Nephron (organoid): Measurements from ENCODE around the gene MPO.
A peak's percentile ranks its signal among the peaks of the same experiment; 100 is the strongest.

Experiments
- H3K27ac Mint-ChIP-seq, 3 experiments: 2 replicates each; pipeline ENCODE4 v1.8.0; 2020; ENCODE audit warnings: mixed read lengths in 3 of 3, mild to moderate bottlenecking in 2 of 3, moderate library complexity in 1 of 3
- H3K27me3 Mint-ChIP-seq: 2 replicates; pipeline ENCODE4 v1.8.0; 2021; ENCODE audit warnings: low read depth, mild to moderate bottlenecking, moderate library complexity, mixed read lengths
- H3K36me3 Mint-ChIP-seq: 2 replicates; pipeline ENCODE4 v1.8.0; 2020; ENCODE audit warnings: low read depth, mixed read lengths
- H3K4me1 Mint-ChIP-seq: 2 replicates; pipeline ENCODE4 v1.8.0; 2020; ENCODE audit warnings: mixed read lengths
- H3K4me3 Mint-ChIP-seq, 3 experiments: 2 replicates each; pipeline ENCODE4 v1.8.0; 2020; ENCODE audit warnings: mild to moderate bottlenecking in 3 of 3, mixed read lengths in 3 of 3, moderate library complexity in 2 of 3
- H3K9me3 Mint-ChIP-seq: 2 replicates; pipeline ENCODE4 v1.8.0; 2020; ENCODE audit warnings: mixed read lengths
- CTCF ChIP-seq, 3 experiments: fragments of 200-600 bp; sonication (generic); IDR thresholded peaks; one replicate each; pipeline ENCODE4 v1.5.0; 2021; ENCODE audit warnings: antibody characterized with exemption in 3 of 3; ENCODE audit not compliant: unreplicated experiment in 3 of 3

The MPO gene

GRCh38 chr17:58327363-58328194, 46.8 kb upstream of the MPO start:
- Mint-ChIP-seq H3K27me3 (peaks cover 4% of the 10 kb centered on the region), H3K27ac (peak overlapping the region in 2 of 3 experiments; percentile 26 to 36), H3K36me3 (no peaks in the 10 kb centered on the region), H3K4me3 (peak overlapping the region; percentile 45 to 72 (median 67)), H3K4me1 (peaks cover 23% of the 10 kb centered on the region), H3K9me3 (no peaks in the 10 kb centered on the region)
- no peak for TF ChIP-seq CTCF (IDR thresholded peaks at IDR 0.05; ENCODE audit: unreplicated experiment in 3 of 3)

- TF ChIP-seq CTCF (IDR thresholded peaks at IDR 0.05; ENCODE audit: unreplicated experiment in 3 of 3) = no peak
- Mint-ChIP-seq H3K27me3 (peaks cover 12% of the 10 kb centered on the region), H3K9me3 (no peaks in the 10 kb centered on the region), H3K4me1 (peaks cover 23% of the 10 kb centered on the region), H3K36me3 (peaks cover 1% of the 10 kb centered on the region), H3K27ac (no peak overlapping the region), H3K4me3 (peak overlapping the region; percentile 38 to 82 (median 39))
Measured at GRCh38 chr17:58326609-58327362, 46.1 kb upstream of the MPO start.

- H3K4me1 Mint-ChIP-seq = peaks cover 23% of the 10 kb centered on the region
- no peak for TF ChIP-seq CTCF (IDR thresholded peaks at IDR 0.05; ENCODE audit: unreplicated experiment in 3 of 3)
- peak overlapping the region; percentile 71 to 85 (median 82) for H3K4me3 Mint-ChIP-seq
- peaks cover 5% of the 10 kb centered on the region for H3K36me3 Mint-ChIP-seq
- H3K27ac Mint-ChIP-seq = peak overlapping the region; percentile 30 to 41 (median 34)
- peaks cover 12% of the 10 kb centered on the region for H3K27me3 Mint-ChIP-seq
- no peaks in the 10 kb centered on the region for H3K9me3 Mint-ChIP-seq
Measured at GRCh38 chr17:58325976-58326468, 45.3 kb upstream of the MPO start.

GRCh38 chr17:58325289-58325726, 44.6 kb upstream of the MPO start:
- H3K36me3 Mint-ChIP-seq = peaks cover 5% of the 10 kb centered on the region
- peaks cover 23% of the 10 kb centered on the region for H3K4me1 Mint-ChIP-seq
- peaks cover 12% of the 10 kb centered on the region for H3K27me3 Mint-ChIP-seq
- peak overlapping the region; percentile 69 to 89 (median 83) for H3K27ac Mint-ChIP-seq
- no peak for TF ChIP-seq CTCF (IDR thresholded peaks at IDR 0.05; ENCODE audit: unreplicated experiment in 3 of 3)
- H3K4me3 Mint-ChIP-seq = peak overlapping the region; percentile 82 to 85 (median 85)
- no peaks in the 10 kb centered on the region for H3K9me3 Mint-ChIP-seq

GRCh38 chr17:58324409-58325288, 43.9 kb upstream of the MPO start:
- peaks cover 5% of the 10 kb centered on the region for H3K36me3 Mint-ChIP-seq
- H3K4me3 Mint-ChIP-seq = peak overlapping the region; percentile 82 to 85 (median 85)
- H3K9me3 Mint-ChIP-seq = no peaks in the 10 kb centered on the region
- peaks cover 21% of the 10 kb centered on the region for H3K4me1 Mint-ChIP-seq
- H3K27me3 Mint-ChIP-seq = peaks cover 12% of the 10 kb centered on the region
- TF ChIP-seq CTCF (IDR thresholded peaks at IDR 0.05; ENCODE audit: unreplicated experiment in 3 of 3) = no peak
- peak overlapping the region; percentile 69 to 89 (median 83) for H3K27ac Mint-ChIP-seq
